Measurements from ENCODE around the gene YBEY.

- TF ChIP-seq CTCF (IDR thresholded peaks at IDR 0.05): no peak
- no peak for TF ChIP-seq POLR2A (IDR thresholded peaks at IDR 0.05)
Measured at GRCh38 chr21:46285206-46285661, 908 bp upstream of the YBEY start, which contains the start of gene MCM3AP.
